D721Med (cell line): ENCODE measurements around the gene DPP3.

Source experiments
- DNase-seq: peaks from one replicate; pipeline ENCODE4 v3.0.0; 2011; ENCODE audit warnings: low spot score; ENCODE audit not compliant: insufficient read length
- FAIRE-seq: peaks from 2 replicates; lab custom pipeline; 2011; peaks lifted over from hg19 to GRCh38; lab: Jason Lieb, UNC
- TF ChIP-seq, protein P1 (sequence below): IDR thresholded peaks from 2 replicates; pipeline ENCODE4 v1.5.1; 2012; ENCODE audit warnings: mild to moderate bottlenecking, control low read depth; ENCODE audit not compliant: insufficient read depth; ENCODE audit errors: missing control alignments

Gene DPP3

DNA sequence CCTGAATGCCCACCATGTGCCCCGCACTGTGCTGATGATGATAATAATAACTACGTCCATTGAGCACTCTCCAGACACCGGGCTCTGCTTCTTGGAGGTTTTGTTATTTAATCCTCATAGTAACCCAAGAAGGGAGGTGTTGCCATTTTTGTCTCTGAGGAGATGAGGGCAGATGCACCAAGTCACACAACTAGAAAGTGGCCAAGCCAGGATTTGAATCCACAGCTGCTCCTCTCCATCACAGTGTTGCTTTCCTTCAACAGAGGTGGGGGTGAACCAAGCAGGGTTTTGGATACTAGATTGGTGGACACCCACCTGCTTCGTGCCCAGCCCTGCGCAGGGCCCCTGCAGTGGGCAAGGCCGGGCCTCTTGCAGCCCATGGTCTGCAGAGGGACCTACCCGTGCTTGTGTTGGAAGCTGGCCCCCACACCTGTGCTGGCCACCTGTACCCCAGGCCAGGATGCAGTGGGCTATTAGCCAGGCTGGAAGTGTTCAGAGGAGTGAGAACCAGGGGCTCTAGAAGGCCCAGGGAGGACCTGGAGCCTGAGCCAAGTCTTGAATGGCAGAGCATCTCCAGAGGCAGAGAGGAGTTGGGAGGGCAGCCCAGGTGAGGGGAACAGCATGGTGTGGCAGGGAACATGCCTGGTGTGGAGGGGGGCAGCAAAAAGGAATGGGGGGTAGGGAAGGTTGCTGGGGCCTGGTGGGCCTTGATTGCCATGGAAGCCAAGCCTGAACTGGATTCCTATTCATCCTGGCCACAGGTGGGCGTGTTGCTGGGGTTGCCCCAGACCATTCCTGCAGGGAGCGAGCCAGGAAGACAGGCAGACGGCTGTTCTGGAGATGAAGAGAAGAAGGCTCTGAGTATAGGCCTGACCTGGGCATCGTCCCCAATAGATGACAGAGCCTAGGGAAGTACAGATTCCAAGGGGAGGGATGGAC, 2.7 kb upstream of the DPP3 start:
- TF ChIP-seq, protein P1, sequence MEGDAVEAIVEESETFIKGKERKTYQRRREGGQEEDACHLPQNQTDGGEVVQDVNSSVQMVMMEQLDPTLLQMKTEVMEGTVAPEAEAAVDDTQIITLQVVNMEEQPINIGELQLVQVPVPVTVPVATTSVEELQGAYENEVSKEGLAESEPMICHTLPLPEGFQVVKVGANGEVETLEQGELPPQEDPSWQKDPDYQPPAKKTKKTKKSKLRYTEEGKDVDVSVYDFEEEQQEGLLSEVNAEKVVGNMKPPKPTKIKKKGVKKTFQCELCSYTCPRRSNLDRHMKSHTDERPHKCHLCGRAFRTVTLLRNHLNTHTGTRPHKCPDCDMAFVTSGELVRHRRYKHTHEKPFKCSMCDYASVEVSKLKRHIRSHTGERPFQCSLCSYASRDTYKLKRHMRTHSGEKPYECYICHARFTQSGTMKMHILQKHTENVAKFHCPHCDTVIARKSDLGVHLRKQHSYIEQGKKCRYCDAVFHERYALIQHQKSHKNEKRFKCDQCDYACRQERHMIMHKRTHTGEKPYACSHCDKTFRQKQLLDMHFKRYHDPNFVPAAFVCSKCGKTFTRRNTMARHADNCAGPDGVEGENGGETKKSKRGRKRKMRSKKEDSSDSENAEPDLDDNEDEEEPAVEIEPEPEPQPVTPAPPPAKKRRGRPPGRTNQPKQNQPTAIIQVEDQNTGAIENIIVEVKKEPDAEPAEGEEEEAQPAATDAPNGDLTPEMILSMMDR, result no peak
- no peak for FAIRE-seq
- no peak for DNase-seq

DNA sequence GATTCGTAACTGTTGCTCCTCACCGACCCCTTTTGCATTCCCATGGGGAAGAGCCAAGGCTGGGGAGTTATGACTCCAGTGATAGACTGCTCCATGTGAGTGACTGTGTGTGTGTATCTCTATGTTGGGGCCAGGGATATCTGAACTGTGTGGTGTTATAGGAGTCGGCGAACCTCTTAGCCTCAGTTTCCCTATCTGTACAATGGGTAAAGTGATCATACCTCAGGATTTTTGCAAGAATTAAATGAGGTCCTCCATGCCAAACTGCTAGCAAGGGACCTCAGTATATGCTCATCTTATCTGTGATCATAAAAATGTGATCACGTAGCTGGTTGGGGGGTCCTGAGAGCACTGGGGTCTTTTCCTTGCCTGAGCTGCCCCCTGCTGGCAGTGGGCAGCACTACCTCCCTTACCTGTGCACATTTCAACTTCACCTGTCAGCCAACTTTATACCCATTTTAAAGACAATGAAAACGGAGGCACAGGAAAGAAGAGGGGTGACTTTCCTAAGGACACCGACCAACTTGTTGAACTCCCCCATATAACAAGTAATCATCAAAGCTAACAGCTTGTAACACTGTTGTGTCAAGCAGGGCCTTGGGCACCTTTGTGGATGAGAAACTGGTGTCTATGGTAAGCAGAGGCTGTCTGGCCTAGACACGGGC, 1.4 kb upstream of the DPP3 start:
- FAIRE-seq (no peak), DNase-seq (no peak)
- TF ChIP-seq, protein P1, result peak; percentile 68

DNA sequence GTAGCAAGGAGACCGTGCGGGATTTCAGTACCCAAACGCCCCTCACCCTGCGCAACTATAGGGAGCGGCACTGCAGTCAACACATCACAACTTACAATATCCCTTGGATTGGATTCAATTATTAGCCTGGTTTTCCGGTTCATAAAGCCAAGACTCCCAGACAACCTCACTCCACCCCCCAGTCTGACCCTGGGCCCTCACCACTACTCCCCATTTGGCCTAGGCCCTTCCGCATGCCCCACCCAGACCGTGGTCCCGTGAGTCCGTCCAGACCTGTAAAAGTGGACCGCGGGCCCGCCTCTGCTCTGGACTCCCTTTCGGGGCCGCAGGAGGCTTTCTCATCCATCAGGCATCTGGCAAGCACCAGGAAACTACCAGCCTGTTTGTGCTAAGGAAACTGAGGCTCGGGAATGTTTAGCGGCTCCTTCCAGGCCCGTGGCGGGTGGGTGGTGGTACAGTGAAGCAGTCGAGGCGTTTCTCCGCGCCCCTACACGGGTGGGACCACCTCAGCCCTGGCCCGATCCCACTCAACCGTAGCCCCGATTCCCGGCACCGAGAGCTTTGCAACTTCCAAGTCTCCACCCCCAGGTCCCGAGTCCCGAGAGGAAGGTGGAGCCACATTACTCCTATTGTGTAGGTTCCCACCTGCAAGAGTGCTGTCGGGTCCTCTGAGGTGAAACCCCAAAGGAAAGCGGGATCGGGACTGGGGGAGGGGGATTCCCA, 679 bp upstream of the DPP3 start:
- FAIRE-seq (no peak), DNase-seq (no peak)
- TF ChIP-seq, protein P1, result no peak

DNA sequence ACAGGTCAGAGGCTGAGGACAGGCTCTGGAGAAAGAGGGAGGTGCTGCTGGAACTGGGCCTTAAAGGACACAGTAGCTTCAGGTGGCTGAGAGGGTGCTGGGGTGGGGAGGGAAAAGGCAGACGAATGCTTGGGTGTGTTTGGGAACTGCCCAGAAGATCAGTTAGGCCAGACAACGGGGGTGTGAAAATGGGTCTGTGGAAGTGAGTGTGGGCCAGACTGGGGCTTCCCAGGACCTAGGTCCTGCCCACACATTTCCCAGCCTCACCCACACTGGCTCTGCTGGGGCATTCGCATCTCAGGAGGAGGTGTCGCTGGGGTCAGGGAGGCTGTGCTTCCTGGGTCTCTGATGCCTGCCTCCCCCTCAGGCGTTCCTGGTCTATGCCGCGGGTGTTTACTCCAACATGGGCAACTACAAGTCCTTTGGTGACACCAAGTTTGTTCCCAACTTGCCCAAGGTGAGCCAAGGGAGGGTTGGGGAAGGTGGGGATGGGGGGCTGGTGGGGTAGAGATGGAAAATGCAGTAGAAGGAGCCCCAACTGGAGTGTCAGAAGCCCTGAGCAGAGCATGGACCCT, 4.7 kb downstream of the DPP3 start:
- no peak for DNase-seq
- TF ChIP-seq, protein P1, result no peak
- FAIRE-seq, result no peak

DNA sequence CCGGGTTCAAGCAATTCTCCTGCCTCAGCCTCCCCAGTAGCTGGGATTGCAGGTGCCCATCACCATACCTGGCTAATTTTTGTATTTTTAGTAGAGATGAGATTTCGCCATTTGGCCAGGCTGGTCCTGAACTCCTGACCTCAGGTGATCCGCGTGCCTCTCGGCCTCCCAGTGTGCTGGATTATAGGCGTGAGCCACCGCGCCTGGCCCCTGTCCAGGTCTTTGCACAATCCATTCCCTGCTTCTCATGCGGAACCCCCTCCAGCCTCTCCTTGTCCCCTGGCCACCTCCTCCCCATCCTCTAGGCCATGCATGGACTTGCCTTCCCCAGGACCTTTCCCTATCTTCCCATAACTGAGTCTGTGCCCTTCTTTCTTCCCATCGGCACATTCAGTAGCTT, 8.7 kb downstream of the DPP3 start:
- TF ChIP-seq, protein P1, result no peak
- DNase-seq, result no peak
- FAIRE-seq, result no peak

DNA sequence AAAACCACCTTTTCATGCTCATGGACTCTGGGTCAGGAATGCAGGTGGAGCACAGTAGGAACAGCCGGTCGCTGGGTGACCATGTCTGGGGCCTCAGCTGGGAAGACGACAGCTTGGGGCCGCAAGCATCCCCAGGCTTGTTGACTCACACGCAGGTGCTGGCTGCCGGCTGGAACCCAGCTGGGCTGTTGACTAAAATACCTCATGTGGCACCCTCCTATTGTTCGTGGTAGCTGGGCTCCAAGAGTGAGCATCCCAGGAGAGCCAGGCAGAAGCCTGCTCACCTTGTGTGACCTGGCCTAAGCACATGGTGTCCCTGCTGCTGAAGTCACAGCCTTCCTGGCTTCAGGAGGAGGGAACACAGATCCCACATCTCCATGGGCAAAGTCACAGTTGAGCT, 9.4 kb downstream of the DPP3 start:
- DNase-seq (no peak), FAIRE-seq (no peak)
- TF ChIP-seq, protein P1, result no peak
